Body of pancreas (tissue), 4 donors: ENCODE data around the gene PTPRD. TPM values are rescaled to one million over a fixed set of nuclear protein-coding genes. Genes with fewer than 3 reads are reported as not detected.

ENCODE experiments used
- ATAC-seq: fragments of 150-250 bp; one replicate; pipeline ENCODE4 v1.9.1; 2016
- DNase-seq, 4 donors: peaks; one replicate each; pipeline ENCODE4 v3.0.0-alpha.2; 2019
- H3K27ac ChIP-seq, 4 donors: fragments of 200-600 bp; sonication (generic); 1 replicate in 3 of 4; 2 replicates in 1 of 4; pipeline versions ENCODE4 v1.5.1 to v1.6.1; 2016 to 2019; ENCODE audit warnings: mild to moderate bottlenecking in 1 of 4, mixed read lengths in 1 of 4, moderate library complexity in 1 of 4
- H3K27me3 ChIP-seq, 2 donors: fragments of 200-600 bp; sonication (generic); one replicate each; pipeline ENCODE4 v1.6.0; 2016; ENCODE audit warnings: mild to moderate bottlenecking in 1 of 2
- H3K36me3 ChIP-seq, 2 donors: fragments of 200-600 bp; sonication (generic); replicated peaks in 1 of 2; 2 replicates each; pipeline ENCODE4 v1.5.1; 2016; ENCODE audit warnings: low read depth in 2 of 2; ENCODE audit not compliant: insufficient read depth in 1 of 2
- H3K4me1 ChIP-seq: fragments of 200-600 bp; sonication (generic); one replicate; pipeline ENCODE4 v1.6.0; 2016
- H3K4me3 ChIP-seq, 2 donors: fragments of 200-600 bp; sonication (generic); 1 replicate in 1 of 2; 2 replicates in 1 of 2; pipeline ENCODE4 v1.5.1; 2016 to 2019
- H3K9me3 ChIP-seq, 3 donors: fragments of 200-600 bp; sonication (generic); 1 replicate in 2 of 3; 2 replicates in 1 of 3; pipeline ENCODE4 v1.5.1; 2016
- POLR2A ChIP-seq, 3 donors: fragments of 450-650 bp; IDR thresholded peaks; one replicate each; pipeline ENCODE4 v1.6.1; 2016; ENCODE audit warnings: antibody characterized with exemption in 3 of 3, mild to moderate bottlenecking in 2 of 3
- WGBS, 2 donors: methylation state at CpG; one replicate each; pipeline ENCODE4 v1.1.5; 2017; 5-methylcytosine and 5-hydroxymethylcytosine counted together
- intact Hi-C: fragments of 100-400 bp; cut with DNase I; formaldehyde crosslinking; loops from one replicate; pipeline ENCODE4 v1.15.1; 2023
- total RNA-seq, 2 donors: library from RNA; depleted of rRNA; stranded (reverse); fragments of >200 nt; gene quantifications; one replicate each; pipeline ENCODE4 v1.1.0, GENCODE V29; 2016
- TF ChIP-seq, protein P1 (sequence below), 7 experiments: fragments of 450-650 bp in 4 of 7; fragments of 200-600 bp in 3 of 7; sonication (generic) in 3 of 7; IDR thresholded peaks; one replicate each; pipeline ENCODE4 v1.5.1; 2016 to 2019; ENCODE audit warnings: antibody characterized with exemption in 7 of 7

PTPRD gene
- total RNA-seq, 2 donors from 2014 or later: 4.3 to 4.9 TPM

DNA sequence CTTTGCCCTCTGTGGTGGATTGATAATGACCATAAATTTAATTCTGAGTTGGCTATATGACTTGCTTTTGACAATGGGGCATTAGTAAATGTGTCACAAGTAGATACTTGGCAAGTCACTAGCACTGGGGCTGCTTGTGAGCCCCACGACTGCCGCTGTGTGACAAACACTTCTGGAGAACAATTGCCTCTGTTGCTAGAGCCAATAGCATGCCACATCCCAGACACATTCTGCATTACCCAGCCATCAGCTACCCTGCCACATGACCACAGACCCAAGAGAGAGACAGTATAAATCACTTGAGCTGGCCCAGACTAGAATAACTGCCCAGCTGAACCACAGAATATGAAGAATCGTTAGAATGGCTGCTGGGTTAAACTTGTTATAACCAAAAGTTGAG, 2060.1 kb downstream of the PTPRD start:
- TF ChIP-seq POLR2A (IDR thresholded peaks at IDR 0.05): no peak
- TF ChIP-seq, protein P1, sequence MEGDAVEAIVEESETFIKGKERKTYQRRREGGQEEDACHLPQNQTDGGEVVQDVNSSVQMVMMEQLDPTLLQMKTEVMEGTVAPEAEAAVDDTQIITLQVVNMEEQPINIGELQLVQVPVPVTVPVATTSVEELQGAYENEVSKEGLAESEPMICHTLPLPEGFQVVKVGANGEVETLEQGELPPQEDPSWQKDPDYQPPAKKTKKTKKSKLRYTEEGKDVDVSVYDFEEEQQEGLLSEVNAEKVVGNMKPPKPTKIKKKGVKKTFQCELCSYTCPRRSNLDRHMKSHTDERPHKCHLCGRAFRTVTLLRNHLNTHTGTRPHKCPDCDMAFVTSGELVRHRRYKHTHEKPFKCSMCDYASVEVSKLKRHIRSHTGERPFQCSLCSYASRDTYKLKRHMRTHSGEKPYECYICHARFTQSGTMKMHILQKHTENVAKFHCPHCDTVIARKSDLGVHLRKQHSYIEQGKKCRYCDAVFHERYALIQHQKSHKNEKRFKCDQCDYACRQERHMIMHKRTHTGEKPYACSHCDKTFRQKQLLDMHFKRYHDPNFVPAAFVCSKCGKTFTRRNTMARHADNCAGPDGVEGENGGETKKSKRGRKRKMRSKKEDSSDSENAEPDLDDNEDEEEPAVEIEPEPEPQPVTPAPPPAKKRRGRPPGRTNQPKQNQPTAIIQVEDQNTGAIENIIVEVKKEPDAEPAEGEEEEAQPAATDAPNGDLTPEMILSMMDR (IDR thresholded peaks at IDR 0.05): no peak
- DNase-seq (no peak), ATAC-seq (no peak)
- WGBS, 2 donors: 83 to 98% methylated on average over 3 of the region's 3 CpGs
- Histone ChIP-seq H3K9me3 (no peaks in the 10 kb centered on the region), H3K36me3 (no peaks in the 10 kb centered on the region), H3K27me3 (no peaks in the 10 kb centered on the region), H3K4me1 (no peaks in the 10 kb centered on the region), H3K4me3 (no peak overlapping the region), H3K27ac (no peak overlapping the region)
- intact Hi-C loops: no loop called here

DNA sequence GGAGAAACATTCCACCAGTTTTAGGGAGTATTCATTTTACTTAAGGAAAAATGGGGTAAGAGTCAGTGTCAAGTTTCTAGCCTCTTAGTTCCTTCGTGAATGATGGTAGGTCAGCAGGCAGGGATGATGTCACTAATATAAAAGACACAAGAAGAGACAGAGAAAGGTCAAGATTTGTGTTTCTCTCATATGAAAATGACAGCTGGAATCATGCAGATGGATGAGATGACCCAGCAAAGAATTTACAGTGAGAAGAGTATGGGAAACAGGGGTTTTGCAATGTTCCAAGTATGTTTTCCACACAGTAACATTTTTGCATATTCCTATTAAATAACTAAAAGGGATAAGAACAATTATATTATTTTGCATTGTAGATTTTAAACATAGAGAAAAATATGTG, 2063.6 kb downstream of the PTPRD start:
- TF ChIP-seq, protein P1 (IDR thresholded peaks at IDR 0.05): no peak
- no peak for TF ChIP-seq POLR2A (IDR thresholded peaks at IDR 0.05)
- Histone ChIP-seq H3K9me3 (no peaks in the 10 kb centered on the region), H3K36me3 (no peaks in the 10 kb centered on the region), H3K4me3 (no peak overlapping the region), H3K27me3 (no peaks in the 10 kb centered on the region), H3K27ac (no peak overlapping the region), H3K4me1 (no peaks in the 10 kb centered on the region)
- DNase-seq (no peak), ATAC-seq (no peak)
- intact Hi-C loops: no loop called here
- 83 to 90% methylated on average over 1 of the region's 1 CpG for WGBS, 2 donors

DNA sequence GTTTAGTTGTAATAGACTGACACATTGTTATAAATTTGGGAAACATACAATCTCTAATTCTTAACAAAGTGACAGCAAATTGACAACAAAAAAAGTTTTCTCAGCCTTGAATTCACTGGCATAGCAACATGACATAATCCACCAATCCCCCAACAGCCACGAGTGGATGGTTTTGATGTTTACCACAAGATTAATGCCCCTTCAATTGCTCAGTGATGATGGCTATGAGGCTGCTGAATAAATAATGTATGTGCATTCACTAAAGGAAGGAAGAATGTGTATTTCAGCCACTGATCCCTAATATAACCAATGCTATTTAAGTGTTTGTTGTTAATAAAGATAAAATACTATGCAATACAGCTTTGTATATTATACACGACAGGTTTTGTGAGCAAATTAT, 2069.6 kb downstream of the PTPRD start:
- Histone ChIP-seq H3K36me3 (no peaks in the 10 kb centered on the region), H3K27me3 (no peaks in the 10 kb centered on the region), H3K4me1 (no peaks in the 10 kb centered on the region), H3K9me3 (no peaks in the 10 kb centered on the region), H3K4me3 (no peak overlapping the region), H3K27ac (no peak overlapping the region)
- ATAC-seq: no peak
- no peak for DNase-seq
- TF ChIP-seq POLR2A (IDR thresholded peaks at IDR 0.05): no peak
- TF ChIP-seq, protein P1 (IDR thresholded peaks at IDR 0.05): no peak
- WGBS, 2 donors: 39 to 54% methylated on average over 2 of the region's 2 CpGs
- intact Hi-C loops: no loop called here

DNA sequence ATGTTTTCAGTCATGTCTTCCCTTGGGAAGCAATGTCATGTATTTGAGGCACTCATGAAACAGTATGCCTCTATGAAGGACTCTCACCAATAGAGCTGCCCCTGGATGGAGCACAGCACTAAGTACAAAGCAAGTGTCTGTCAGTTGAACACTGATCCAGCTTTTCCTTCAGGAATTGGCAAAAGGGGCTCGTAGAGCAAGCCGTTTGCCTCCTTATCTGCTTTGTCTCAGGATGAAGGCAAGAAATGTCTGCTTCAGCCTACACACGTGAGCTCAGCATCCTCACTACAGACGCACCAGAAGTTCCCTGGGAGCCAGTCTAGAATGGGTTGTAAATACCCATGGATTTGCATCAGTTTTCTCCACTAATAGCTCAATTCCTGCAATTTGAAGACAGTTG, 2070.3 kb downstream of the PTPRD start:
- Histone ChIP-seq H3K27me3 (no peaks in the 10 kb centered on the region), H3K36me3 (no peaks in the 10 kb centered on the region), H3K27ac (no peak overlapping the region), H3K4me1 (no peaks in the 10 kb centered on the region), H3K9me3 (no peaks in the 10 kb centered on the region), H3K4me3 (no peak overlapping the region)
- intact Hi-C loops: no loop called here
- TF ChIP-seq, protein P1 (IDR thresholded peaks at IDR 0.05): no peak
- TF ChIP-seq POLR2A (IDR thresholded peaks at IDR 0.05): no peak
- ATAC-seq (no peak), DNase-seq (no peak)
- WGBS, 2 donors: 61 to 73% methylated on average over 4 of the region's 4 CpGs

DNA sequence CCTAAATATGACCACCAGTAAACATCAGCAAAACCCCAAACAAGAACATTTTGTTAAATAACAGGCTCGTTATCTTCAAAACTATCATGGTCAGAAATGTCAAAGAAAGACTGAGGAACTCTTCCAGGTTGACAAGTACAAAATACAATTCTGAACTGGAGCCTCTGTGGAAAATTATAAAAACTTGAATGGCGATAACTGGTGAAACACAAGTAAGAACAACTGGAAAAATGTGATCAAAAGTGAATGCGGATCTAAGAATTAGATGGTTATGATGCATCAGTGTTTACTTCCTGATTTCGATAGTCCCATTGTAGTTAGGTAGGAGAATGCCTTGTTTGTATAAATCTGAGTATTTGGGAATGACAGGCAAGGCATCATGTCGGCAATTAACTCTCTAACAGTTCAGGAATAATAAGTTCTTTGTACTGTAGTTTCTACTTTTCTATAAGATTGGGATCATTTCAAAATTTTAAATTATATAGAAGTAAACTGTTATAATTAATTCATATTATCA, 2073.1 kb downstream of the PTPRD start:
- no peaks in the 10 kb centered on the region for H3K27me3 ChIP-seq
- no peak overlapping the region for H3K27ac ChIP-seq
- no peaks in the 10 kb centered on the region for H3K4me1 ChIP-seq
- no peak for ATAC-seq
- TF ChIP-seq POLR2A (IDR thresholded peaks at IDR 0.05): no peak
- TF ChIP-seq, protein P1 (IDR thresholded peaks at IDR 0.05): no peak
- intact Hi-C loops: no loop called here
- no peak overlapping the region for H3K4me3 ChIP-seq
- WGBS, 2 donors: 82 to 85% methylated on average over 5 of the region's 5 CpGs
- DNase-seq: no peak
- no peaks in the 10 kb centered on the region for H3K36me3 ChIP-seq
- no peaks in the 10 kb centered on the region for H3K9me3 ChIP-seq
